ENCODE results near the gene RLN3.

Gene RLN3

GRCh38 chr19:14056069-14056666 is 28.2 kb downstream of the RLN3 start:
- DNase-seq: no peak

DNA sequence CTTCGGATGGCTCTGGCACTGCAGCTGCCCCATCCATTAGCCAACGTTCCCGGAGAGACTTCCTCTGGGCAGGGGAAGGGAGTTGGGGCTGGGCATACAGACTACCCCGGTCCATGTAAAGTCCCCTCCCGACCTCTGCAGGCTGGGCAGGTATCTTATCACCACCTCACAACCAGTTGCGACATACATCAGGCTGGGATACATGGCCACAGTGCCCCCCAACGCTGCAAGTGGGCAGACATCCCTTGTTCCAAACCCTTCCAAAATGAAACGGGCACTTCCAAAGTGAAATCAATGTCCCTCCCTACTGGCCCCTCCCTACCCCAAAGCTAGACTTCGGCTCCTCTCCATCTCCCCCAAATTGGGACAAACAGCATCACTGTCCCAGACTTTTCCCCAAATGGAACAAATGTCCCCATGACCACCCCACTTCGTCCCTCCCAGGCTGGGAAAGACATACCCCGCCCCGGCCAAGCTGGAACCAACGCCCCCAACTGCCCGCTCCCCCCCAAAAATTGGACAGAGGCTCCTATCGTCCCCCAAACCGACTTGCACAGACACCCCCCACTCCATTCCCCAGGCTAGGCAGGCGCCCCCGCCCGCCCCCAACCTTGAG is 28.9 kb downstream of the RLN3 start:
- no peak for DNase-seq

- DNase-seq: no peak
These were observed 30.5 kb downstream of the RLN3 start for GRCh38 chr19:14058182-14059092.

- DNase-seq: no peak
These were observed 31.1 kb downstream of the RLN3 start for GRCh38 chr19:14059093-14059480.

GRCh38 chr19:14059652-14060155 is 31.8 kb downstream of the RLN3 start:
- no peak for DNase-seq

GRCh38 chr19:14061081-14061749 is 33.3 kb downstream of the RLN3 start:
- DNase-seq: no peak

DNA sequence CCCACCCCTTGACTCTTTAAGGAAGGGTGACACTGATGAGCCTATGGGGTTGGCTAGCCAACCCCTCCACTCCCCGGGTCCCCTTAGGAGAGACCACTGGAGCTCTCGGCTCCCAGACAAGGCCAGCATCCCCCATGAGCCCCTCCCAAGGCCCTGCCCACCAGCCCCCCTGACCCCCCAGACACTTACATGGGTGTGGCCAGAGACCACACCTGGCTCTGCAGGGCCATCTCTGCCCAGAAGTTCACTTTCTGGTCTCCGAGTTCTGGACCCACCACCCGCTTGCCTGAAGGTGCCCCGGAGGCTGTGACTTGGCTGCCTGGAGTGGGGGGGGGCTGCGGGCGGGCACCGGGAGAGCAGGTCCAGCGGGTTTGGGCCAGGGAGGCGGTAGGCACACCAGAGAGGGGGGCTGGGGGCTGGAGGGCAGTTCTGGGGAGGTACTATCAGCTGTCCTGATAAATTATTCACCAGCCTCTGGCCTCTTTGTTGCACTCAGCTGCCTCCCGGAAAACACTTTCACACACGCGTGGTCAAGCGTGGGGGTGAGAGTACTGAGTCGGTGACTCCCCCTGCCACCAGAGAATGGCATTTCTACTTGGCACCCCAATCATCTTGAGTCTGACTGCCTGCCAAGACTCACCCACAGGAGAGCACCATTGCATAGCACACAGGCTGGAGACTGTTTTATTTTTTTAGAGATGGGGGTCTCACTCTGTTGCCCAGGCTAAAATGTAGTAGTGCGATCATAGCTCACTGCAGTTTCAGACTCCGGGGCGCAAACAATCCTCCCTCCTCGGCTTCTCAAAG is 34.0 kb downstream of the RLN3 start, which contains the start of gene PALM3:
Gene PALM3 (minus strand): TSS at position 326 of the 807 bp plus-strand sequence. CDS start 96 bp downstream, at position 230.
- no peak for DNase-seq

GRCh38 chr19:14062558-14062855 is 34.6 kb downstream of the RLN3 start:
- DNase-seq: no peak

- no peak for DNase-seq
These were observed 35.2 kb downstream of the RLN3 start for GRCh38 chr19:14063105-14063504.

DNA sequence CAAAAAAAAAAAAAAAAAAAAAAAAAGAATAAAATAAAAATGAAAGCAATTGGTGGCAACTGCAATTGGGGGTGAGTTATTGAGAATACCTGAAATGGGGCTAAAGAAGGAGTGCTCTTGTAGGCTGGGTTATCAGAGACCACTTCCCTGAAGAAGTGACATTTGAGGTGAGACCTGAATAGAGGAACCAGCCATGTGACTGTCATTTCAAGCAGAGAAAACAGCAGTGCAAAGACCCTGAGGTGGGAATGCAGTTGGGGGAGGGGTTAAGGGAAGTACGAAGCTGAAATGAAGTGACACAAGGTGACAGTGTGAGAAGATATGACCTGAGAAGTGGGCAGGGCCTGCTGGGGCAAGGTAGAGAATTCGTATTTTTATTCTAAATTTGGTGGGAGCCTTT is 38.2 kb downstream of the RLN3 start:
- DNase-seq: no peak

DNA sequence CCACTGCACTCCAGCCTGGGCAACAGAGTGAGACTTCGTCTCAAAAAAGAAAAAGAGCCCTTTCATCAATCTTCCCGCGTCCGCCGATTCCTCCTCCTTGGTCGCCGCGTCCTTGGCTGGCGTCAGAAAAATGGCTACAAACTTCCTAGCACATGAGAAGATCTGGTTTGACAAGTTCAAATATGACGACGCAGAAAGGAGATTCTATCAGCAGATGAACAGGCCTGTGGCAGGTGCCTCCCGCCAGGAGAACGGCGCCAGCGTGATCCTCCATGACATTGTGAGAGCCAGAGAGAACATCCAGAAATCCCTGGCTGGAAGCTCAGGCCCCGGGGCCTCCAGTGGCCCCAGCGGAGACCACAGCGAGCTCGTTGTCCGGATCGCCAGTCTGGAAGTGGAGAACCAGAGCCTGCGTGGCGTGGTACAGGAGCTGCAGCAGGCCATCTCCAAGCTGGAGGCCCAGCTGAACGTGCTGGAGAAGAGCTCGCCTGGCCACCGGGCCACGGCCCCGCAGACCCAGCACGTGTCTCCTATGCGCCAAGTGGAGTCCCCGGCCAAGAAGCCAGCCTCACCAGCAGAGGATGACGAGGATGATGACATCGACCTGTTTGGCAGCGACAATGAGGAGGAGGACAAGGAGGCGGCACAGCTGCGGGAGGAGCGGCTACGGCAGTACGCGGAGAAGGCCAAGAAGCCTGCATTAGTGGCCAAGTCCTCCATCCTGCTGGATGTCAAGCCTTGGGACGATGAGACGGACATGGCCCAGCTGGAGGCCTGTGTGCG is 42.5 kb downstream of the RLN3 start:
- no peak for DNase-seq

- no peak for DNase-seq
These were observed 44.8 kb downstream of the RLN3 start, which contains the start of gene MISP3 for GRCh38 chr19:14072535-14073260. Gene MISP3, plus strand, starts transcription at chr19:14072786. Its CDS starts 524 bp downstream, at chr19:14073310.

DNA sequence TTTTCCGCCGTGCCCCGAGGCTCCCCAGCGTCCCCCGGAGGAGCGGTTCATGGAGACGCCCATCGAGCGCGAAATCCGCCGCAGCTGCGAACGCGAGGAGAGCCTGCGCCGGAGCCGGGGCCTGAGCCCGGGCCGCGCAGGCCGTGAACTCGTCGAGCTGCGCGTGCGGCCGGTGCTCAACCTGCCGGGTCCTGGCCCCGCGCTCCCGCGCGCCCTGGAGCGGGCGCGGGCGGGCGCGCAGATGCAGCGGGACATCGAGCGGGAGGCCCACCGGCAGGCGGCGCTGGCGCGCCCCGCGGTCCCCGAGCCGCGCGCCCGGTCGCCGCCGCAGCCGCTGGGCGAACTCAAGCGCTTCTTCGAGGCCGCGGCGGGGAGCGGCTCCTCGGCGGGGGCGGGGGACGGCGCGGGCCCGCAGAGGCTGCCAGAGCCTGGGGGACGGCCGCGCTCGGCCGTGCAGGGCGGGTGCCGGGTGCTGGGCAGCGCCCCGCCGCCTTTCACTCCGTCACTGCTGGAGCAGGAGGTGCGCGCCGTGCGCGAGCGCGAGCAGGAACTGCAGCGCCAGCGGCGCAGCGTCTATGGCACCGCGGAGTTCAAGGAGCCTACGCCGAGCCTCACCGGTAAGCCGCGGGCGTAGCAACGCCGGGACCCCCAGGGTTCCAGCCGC is 45.4 kb downstream of the RLN3 start:
- DNase-seq: peak in 1 of 2 experiments; percentile 72

DNA sequence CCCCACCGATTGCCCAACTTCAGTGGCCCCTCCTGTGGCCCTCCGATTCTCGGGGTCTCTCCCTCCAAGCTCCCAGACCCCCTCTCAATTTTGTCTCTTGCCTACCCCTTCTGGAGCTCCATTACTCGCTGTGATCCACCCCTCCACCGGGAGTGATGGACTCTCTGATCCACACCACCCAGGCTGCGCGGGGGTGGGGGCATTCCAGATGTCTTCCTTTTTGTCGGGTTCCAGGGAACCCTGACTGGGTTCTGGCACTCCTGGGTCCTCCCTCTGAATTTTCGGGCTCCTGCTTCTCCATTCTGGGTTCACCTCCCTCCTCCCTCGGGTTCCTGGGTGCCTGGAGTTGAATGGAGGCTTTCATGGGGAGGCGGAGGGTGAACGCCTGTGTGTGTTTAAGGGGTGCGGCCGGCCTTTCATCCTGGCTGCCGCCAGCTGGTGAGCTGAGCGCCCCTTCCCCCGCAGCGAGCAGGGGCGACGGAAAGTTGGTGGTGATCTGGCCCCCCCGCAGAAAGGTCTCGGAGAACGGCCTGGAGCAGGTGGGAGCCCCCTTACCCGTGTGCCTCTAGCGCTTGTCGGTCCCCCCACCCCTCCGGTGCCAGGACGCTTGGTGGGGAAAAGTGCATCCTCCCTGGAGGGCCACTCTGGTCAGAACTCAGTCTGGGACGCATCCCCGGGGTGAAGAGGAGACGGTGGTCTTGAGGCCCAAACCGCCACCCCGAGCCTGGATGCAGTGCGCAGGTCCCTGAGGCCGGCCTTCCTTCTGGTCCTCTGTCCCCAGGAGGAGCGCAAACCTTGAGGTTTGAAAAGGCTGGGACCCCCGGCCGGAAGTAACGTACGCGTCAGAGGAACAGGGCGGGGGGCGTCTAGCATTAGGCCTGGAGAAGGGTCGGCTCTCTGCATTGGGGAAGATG is 46.2 kb downstream of the RLN3 start:
- DNase-seq: peak in 1 of 2 experiments; percentile 59

- no peak for DNase-seq
These were observed 50.5 kb downstream of the RLN3 start for GRCh38 chr19:14078411-14078810.
